GM12873 (cell line): ENCODE measurements around the gene KIAA0513.

Source experiments
- TF ChIP-seq, protein P1 (sequence below): IDR thresholded peaks from 2 replicates; pipeline ENCODE4 v1.5.1; 2012; ENCODE audit warnings: low read depth, mild to moderate bottlenecking, moderate library complexity, low read length, control low read depth; ENCODE audit not compliant: insufficient read depth; ENCODE audit errors: missing control alignments

Gene KIAA0513

DNA sequence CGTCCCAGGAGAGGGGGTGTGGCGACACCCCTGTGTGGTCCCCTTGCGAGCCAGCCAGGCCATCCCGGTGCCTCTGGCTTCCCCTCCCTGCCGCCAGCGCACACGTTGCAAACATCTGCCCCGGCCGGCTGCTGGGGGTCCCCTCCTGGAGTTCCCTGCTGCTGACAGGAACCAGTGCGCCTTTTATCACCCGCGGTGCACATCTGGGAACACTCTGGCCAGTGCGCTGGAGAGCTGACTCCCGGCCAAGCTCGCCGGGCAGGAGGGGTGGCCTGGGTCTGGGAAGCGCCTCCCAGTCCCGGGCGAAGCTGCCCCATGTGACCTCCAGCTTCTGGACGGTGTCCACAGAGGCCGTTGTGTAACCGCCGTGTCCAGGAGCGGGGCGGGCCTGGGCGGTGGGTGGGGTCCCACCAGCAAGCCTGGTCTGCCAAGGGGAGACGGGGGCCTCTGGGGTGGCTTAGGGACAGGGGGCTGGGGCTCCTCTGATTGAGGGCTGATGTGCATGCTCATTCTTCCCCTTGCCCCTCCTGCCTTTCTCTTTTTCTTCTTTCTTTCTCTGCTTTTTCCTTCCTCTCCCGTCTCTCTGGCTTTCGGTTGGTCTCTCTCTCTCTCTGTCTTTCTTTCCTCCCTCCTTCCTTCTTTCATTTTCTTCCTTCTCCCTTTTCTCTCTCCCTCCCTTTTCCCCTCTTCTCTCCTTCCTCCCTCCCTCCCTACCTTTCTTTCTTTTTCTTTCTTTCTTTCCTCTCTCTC is 109.9 kb downstream of the KIAA0513 start:
- TF ChIP-seq, protein P1, sequence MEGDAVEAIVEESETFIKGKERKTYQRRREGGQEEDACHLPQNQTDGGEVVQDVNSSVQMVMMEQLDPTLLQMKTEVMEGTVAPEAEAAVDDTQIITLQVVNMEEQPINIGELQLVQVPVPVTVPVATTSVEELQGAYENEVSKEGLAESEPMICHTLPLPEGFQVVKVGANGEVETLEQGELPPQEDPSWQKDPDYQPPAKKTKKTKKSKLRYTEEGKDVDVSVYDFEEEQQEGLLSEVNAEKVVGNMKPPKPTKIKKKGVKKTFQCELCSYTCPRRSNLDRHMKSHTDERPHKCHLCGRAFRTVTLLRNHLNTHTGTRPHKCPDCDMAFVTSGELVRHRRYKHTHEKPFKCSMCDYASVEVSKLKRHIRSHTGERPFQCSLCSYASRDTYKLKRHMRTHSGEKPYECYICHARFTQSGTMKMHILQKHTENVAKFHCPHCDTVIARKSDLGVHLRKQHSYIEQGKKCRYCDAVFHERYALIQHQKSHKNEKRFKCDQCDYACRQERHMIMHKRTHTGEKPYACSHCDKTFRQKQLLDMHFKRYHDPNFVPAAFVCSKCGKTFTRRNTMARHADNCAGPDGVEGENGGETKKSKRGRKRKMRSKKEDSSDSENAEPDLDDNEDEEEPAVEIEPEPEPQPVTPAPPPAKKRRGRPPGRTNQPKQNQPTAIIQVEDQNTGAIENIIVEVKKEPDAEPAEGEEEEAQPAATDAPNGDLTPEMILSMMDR, result no peak

DNA sequence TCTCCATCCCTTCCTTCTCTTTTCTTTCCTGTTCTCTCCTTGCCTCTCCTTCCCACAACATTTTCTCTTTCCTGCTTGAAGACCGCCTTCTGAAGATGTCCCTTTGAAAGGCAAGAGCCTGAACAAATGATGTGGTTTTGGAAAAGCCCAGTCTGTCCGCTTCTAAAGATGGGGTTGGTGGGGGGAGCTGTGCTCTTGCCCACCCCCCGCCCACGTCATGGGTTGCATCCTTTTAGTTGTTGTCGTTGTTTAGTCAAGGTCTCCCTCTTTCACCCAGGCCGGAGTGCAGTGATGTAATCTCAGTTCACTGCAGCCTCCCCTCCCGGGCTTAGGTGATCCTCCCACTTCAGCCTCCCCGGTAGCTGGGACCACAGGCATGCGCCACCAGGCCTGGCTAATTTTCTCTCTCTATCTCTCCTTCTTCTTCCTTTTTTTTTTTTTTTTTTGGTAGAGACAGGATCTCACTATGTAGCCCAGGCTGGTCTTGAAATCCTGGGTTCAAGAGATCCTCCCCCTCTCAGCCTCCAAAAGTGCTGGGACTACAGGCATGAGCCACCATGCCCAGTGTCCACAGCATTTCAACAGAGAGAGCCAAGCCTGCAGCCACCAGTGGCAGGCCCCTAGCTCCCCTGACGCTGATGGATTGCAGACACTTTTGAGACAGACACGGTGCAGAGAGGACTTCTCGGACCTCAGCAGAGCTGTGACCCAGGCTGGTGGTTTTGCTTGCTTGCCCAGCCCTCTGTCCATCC is 110.7 kb downstream of the KIAA0513 start:
- TF ChIP-seq, protein P1, result no peak

- TF ChIP-seq, protein P1, result no peak
Measured at GRCh38 chr16:85138825-85139627, 111.4 kb downstream of the KIAA0513 start.

- TF ChIP-seq, protein P1, result no peak
Measured at GRCh38 chr16:85139881-85140339, 112.3 kb downstream of the KIAA0513 start.

GRCh38 chr16:85140455-85141012 is 112.9 kb downstream of the KIAA0513 start:
- TF ChIP-seq, protein P1, result no peak

DNA sequence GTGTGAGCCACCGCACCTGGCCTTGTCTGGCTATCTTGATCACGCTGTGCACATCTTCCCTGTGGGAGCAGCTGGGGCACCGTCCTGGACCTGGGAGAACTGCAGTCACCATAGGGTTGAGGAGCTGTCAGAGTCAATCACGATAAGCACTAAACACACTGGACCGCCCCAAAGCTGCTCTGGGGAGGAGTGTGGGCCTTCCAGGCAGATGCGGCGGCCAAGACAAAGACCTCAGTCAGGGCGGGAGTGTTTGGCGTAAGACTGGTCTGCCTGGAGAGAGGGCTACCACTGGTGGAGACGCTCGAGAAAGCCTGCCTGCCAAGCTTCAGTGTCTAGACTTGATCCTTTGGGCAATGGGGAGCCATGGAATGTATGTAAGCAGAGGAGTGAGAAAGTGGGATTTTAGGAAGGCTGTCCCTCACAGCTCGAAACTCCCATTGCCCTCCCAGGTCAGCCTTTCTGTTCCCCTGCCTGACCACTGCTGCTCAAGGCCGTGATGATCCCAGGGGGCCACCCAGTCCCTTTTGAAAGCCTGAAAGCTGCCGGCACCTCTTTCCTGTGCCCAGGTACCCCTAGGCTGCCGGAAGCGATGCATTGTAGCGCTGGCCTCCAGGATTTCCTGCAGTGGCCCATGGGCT is 114.0 kb downstream of the KIAA0513 start:
- TF ChIP-seq, protein P1, result no peak

DNA sequence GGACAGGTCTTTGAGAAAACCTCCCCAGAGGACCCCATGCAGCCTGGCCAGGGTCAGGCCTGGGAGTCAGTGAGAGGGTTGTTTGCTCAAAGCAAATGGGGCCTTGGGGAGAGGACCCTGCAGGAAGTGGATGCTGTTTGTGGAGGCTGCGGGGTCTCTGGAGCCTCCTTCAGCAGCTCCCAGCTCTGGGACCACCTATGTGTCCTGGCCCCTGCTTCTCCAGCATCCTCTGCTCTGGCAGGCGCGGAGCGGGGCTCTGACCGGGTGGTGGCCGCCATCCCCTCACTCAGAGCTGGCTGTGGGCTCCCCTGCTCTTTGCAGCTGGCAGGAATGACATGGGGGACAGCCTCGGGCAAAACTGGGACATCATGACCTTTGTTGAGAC is 114.5 kb downstream of the KIAA0513 start:
- TF ChIP-seq, protein P1, result no peak
